Endothelial cell of umbilical vein (primary cell): ENCODE data around the gene JADE1. TPM values are rescaled to one million over a fixed set of nuclear protein-coding genes. Genes with fewer than 3 reads are reported as not detected.

ENCODE experiments used
- BruUV-seq: library from RNA; stranded (reverse); fragments of 400-500 nt; replicated peaks from 2 replicates; lab custom pipeline; 2021; lab: Mats Ljungman, UMichigan
- CTCF ChIA-PET: fragments of 300-600, 350-600 bp; sonication (Branson Sonifier 250); formaldehyde crosslinking; loops from one replicate; lab custom pipeline; 2021; ENCODE audit warnings: antibody characterized with exemption, inconsistent platforms; lab: Charles Lee
- POLR2A ChIA-PET: fragments of 300-600, 350-600 bp; sonication (Branson Sonifier 250); formaldehyde crosslinking; loops from one replicate; lab custom pipeline; 2021; ENCODE audit warnings: antibody characterized with exemption, inconsistent platforms; lab: Charles Lee
- DNase-seq: peaks from one replicate; pipeline ENCODE4 v3.0.0-alpha.2; 2011; ENCODE audit warnings: low read depth, low spot score
- FAIRE-seq: peaks from 2 replicates; lab custom pipeline; 2011; peaks lifted over from hg19 to GRCh38; lab: Jason Lieb, UNC
- H2AFZ ChIP-seq: 2 replicates; pipeline ENCODE4 v1.6.0; 2012; ENCODE audit warnings: low read depth, low read length, control low read depth, inconsistent platforms
- H3K27ac ChIP-seq: 2 replicates; pipeline ENCODE4 v1.5.1; 2011; ENCODE audit warnings: low read depth, mild to moderate bottlenecking, control low read depth, low read length, moderate library complexity; ENCODE audit not compliant: insufficient read depth
- H3K27me3 ChIP-seq, 2 experiments: 2 replicates each; pipeline versions ENCODE4 v1.6.0 to v1.6.1; 2011; ENCODE audit warnings: low read length in 2 of 2, mixed read lengths in 1 of 2; ENCODE audit not compliant: control insufficient read depth in 2 of 2, insufficient read depth in 2 of 2
- H3K36me3 ChIP-seq, 2 experiments: 2 replicates in 1 of 2; 3 replicates in 1 of 2; pipeline ENCODE4 v1.5.1; 2011; ENCODE audit warnings: low read length in 2 of 2, mild to moderate bottlenecking in 1 of 2, moderate library complexity in 1 of 2; ENCODE audit not compliant: control insufficient read depth in 2 of 2, insufficient read depth in 2 of 2; ENCODE audit errors: extremely low read depth in 1 of 2
- H3K4me1 ChIP-seq: 3 replicates; pipeline ENCODE4 v1.5.1; 2011; ENCODE audit warnings: mild to moderate bottlenecking, low read length; ENCODE audit not compliant: control insufficient read depth, insufficient read depth; ENCODE audit errors: extremely low read depth
- H3K4me2 ChIP-seq: 2 replicates; pipeline ENCODE4 v1.6.1; 2011; ENCODE audit warnings: low read length, control low read depth, mixed read lengths; ENCODE audit not compliant: insufficient read depth
- H3K4me3 ChIP-seq, 3 experiments: fragments of 200-600 bp in 1 of 3; sonication (generic), shearing (Covaris generic) in 1 of 3; replicated peaks in 1 of 3; 2 replicates each; pipeline ENCODE4 v1.5.1; 2011 to 2016; ENCODE audit warnings: control low read depth in 3 of 3, low read length in 3 of 3, mild to moderate bottlenecking in 2 of 3, inconsistent platforms in 1 of 3, low read depth in 1 of 3, moderate library complexity in 1 of 3; ENCODE audit not compliant: insufficient read depth in 1 of 3
- H3K79me2 ChIP-seq: 2 replicates; pipeline ENCODE4 v1.6.0; 2012; ENCODE audit warnings: low read length, inconsistent platforms; ENCODE audit not compliant: control insufficient read depth, insufficient read depth
- H3K9ac ChIP-seq: replicated peaks from 2 replicates; pipeline ENCODE3; 2011; ENCODE audit warnings: low read length, control low read depth; ENCODE audit not compliant: insufficient read depth; ENCODE audit errors: extremely low read depth
- H3K9me1 ChIP-seq: replicated peaks from 3 replicates; pipeline ENCODE4 v1.6.0; 2011; ENCODE audit warnings: mild to moderate bottlenecking, low read length; ENCODE audit not compliant: control insufficient read depth, insufficient read depth; ENCODE audit errors: extremely low read depth
- H3K9me3 ChIP-seq: replicated peaks from 2 replicates; pipeline ENCODE4 v1.5.1; 2012; ENCODE audit warnings: low read length, inconsistent platforms; ENCODE audit not compliant: control insufficient read depth, insufficient read depth
- H4K20me1 ChIP-seq: replicated peaks from 2 replicates; pipeline ENCODE3; 2011; ENCODE audit warnings: mild to moderate bottlenecking, low read length; ENCODE audit not compliant: control insufficient read depth, insufficient read depth; ENCODE audit errors: extremely low read depth
- EZH2 ChIP-seq: IDR thresholded peaks from 2 replicates; pipeline ENCODE4 v1.6.1; 2012; ENCODE audit warnings: borderline replicate concordance, low read depth, mild to moderate bottlenecking, moderate library complexity, low read length, inconsistent platforms; ENCODE audit not compliant: severe bottlenecking
- FOS ChIP-seq: IDR thresholded peaks from 2 replicates; pipeline ENCODE4 v1.6.1; 2011; ENCODE audit warnings: mild to moderate bottlenecking, low read length, moderate library complexity, borderline replicate concordance; ENCODE audit not compliant: insufficient read depth
- GATA2 ChIP-seq: IDR thresholded peaks from 2 replicates; pipeline ENCODE4 v1.7.0; 2011; ENCODE audit warnings: low read depth, mild to moderate bottlenecking, moderate library complexity, mixed read lengths, low read length; ENCODE audit not compliant: insufficient read length, insufficient read depth
- JUN ChIP-seq: IDR thresholded peaks from 2 replicates; pipeline ENCODE4 v1.6.1; 2011; ENCODE audit warnings: borderline replicate concordance, low read depth; ENCODE audit not compliant: insufficient read length, insufficient read depth
- MYC ChIP-seq: IDR thresholded peaks from one replicate; pipeline ENCODE4 v1.6.1; 2011; ENCODE audit warnings: mild to moderate bottlenecking, low read depth, low read length
- POLR2A ChIP-seq: IDR thresholded peaks from 2 replicates; pipeline ENCODE4 v1.6.1; 2012; ENCODE audit warnings: low read depth, mild to moderate bottlenecking, control low read depth, low read length
- POLR2AphosphoS5 ChIP-seq: IDR thresholded peaks from 2 replicates; pipeline ENCODE4 v1.6.1; 2012; ENCODE audit warnings: low read depth, mild to moderate bottlenecking, control low read depth, low read length, moderate library complexity; ENCODE audit not compliant: insufficient read depth
- dilution Hi-C: fragments of 300-500 bp; cut with MboI; formaldehyde crosslinking; loops from one replicate; pipeline ENCODE4 v1.15.0; 2019; ENCODE audit warnings: low sequenced_read_pairs; ENCODE audit not compliant: extremely low pct_ligation_motif_present
- intact Hi-C: fragments of 100-400 bp; cut with micrococcal nuclease; formaldehyde crosslinking; loops from one replicate; pipeline ENCODE4 v1.10.0; 2022
- polyA plus RNA-seq, 4 experiments: library from polyadenylated mRNA; depleted of rRNA in 3 of 4; stranded (reverse) in 3 of 4; unstranded in 1 of 4; fragments of >200 nt; gene quantifications; 2 replicates each; pipeline versions ENCODE4 v1.2.1 to v1.2.3, GENCODE V29; 2011 to 2012; ENCODE audit warnings: missing spikeins in 1 of 4
- total RNA-seq: library from RNA; stranded (reverse); gene quantifications from 2 replicates; pipeline ENCODE4 v1.2.3, GENCODE V29; 2021
- TF ChIP-seq, protein P1 (sequence below): IDR thresholded peaks from 2 replicates; pipeline ENCODE4 v1.6.1; 2011; ENCODE audit not compliant: insufficient read depth, insufficient read length
- TF ChIP-seq, protein P2 (sequence below), 2 donors: IDR thresholded peaks; 1 replicate in 1 of 2; 2 replicates in 1 of 2; pipeline ENCODE4 v1.5.1; 2011; ENCODE audit warnings: low read length in 2 of 2, mild to moderate bottlenecking in 2 of 2, moderate library complexity in 2 of 2, control low read depth in 1 of 2, inconsistent platforms in 1 of 2, low read depth in 1 of 2; ENCODE audit not compliant: insufficient read depth in 1 of 2; ENCODE audit errors: extremely low read depth in 1 of 2

The JADE1 gene
- total and polyA plus RNA-seq, 2 donors (not counting 3 experiments of a cell fraction or from before 2014, with no cell fraction given) = 13.6 to 45.6 TPM

DNA sequence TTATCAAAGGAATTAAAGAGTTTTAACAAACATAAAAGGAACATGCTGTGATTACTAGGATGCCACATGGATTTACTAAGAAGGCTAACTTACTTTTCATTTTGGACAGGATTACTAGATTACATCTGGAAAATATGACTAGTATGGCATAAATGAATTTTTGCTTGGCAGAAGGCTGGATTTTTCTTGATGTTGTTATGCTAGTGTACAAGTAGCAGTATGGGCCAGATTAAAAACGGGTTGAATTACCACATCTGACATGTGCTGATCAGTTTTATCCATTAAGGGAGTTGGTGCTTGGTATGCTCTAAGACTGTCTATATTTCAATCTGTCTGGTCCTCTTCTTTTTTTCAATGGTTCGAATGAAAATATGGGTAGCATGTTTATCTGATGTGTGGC, 70.5 kb downstream of the JADE1 start:
- H3K9me1 ChIP-seq = no peaks in the 10 kb centered on the region
- H3K9me3 ChIP-seq = no peaks in the 10 kb centered on the region
- BruUV-seq = no TSS peak
- DNase-seq = no peak
- ChIA-PET CTCF (no interaction called here), POLR2A (no interaction called here)
- dilution Hi-C loops = no loop called here
- no peaks in the 10 kb centered on the region for H3K79me2 ChIP-seq
- H4K20me1 ChIP-seq = no peaks in the 10 kb centered on the region
- intact Hi-C loops = no loop called here
- no peak for FAIRE-seq
- H3K27me3 ChIP-seq = no peaks in the 10 kb centered on the region
- H3K9ac ChIP-seq = no peak overlapping the region
- no peak overlapping the region for H3K4me2 ChIP-seq
- no peak overlapping the region for H3K4me3 ChIP-seq
- no peak overlapping the region for H2AFZ ChIP-seq
- no peaks in the 10 kb centered on the region for H3K36me3 ChIP-seq
- H3K27ac ChIP-seq = no peak overlapping the region
- H3K4me1 ChIP-seq = no peaks in the 10 kb centered on the region
- TF ChIP-seq POLR2A (no peak), FOS (no peak), MYC (no peak), POLR2AphosphoS5 (no peak), EZH2 (no peak), GATA2 (no peak), JUN (no peak)
- TF ChIP-seq, protein P1, sequence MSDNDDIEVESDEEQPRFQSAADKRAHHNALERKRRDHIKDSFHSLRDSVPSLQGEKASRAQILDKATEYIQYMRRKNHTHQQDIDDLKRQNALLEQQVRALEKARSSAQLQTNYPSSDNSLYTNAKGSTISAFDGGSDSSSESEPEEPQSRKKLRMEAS = no peak
- TF ChIP-seq, protein P2, sequence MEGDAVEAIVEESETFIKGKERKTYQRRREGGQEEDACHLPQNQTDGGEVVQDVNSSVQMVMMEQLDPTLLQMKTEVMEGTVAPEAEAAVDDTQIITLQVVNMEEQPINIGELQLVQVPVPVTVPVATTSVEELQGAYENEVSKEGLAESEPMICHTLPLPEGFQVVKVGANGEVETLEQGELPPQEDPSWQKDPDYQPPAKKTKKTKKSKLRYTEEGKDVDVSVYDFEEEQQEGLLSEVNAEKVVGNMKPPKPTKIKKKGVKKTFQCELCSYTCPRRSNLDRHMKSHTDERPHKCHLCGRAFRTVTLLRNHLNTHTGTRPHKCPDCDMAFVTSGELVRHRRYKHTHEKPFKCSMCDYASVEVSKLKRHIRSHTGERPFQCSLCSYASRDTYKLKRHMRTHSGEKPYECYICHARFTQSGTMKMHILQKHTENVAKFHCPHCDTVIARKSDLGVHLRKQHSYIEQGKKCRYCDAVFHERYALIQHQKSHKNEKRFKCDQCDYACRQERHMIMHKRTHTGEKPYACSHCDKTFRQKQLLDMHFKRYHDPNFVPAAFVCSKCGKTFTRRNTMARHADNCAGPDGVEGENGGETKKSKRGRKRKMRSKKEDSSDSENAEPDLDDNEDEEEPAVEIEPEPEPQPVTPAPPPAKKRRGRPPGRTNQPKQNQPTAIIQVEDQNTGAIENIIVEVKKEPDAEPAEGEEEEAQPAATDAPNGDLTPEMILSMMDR (IDR thresholded peaks at IDR 0.05; ENCODE audit: extremely low read depth in 1 of 2, insufficient read depth in 1 of 2, low read depth in 1 of 2, low read length in 2 of 2) = no peak
